ENCODE data around the gene FNBP1.

- TF ChIP-seq CTCF (conservative IDR thresholded peaks at IDR 0.05; ENCODE audit: low read depth, low read length), result no peak
- no peak for TF ChIP-seq EZH2phosphoT487 (IDR thresholded peaks at IDR 0.05; ENCODE audit: borderline replicate concordance, low read length)
- no peak for TF ChIP-seq EZH2 (IDR thresholded peaks at IDR 0.05; ENCODE audit: low read length, unreplicated experiment)
Measured at GRCh38 chr9:130051855-130052254, 8.9 kb upstream of the FNBP1 start.
